SK-N-DZ (cell line): ENCODE data around the gene SLC35A1. TPM values are rescaled to one million over a fixed set of nuclear protein-coding genes. Genes with fewer than 3 reads are reported as not detected.
A peak's percentile ranks its signal among the peaks of the same experiment; 100 is the strongest.
"Not testable (repeated sequence)": the region's sequence is repeated elsewhere in the genome, so short reads cannot be mapped to it uniquely, and the experiment has no call there.

Experiments
- DNase-seq: peaks from one replicate; pipeline ENCODE4 v3.0.0-alpha.2; 2015; ENCODE audit warnings: low spot score
- polyA plus RNA-seq, 2 experiments: library from polyadenylated mRNA; depleted of rRNA; stranded (reverse); fragments of >200 nt; gene quantifications; 2 replicates each; pipeline ENCODE4 v1.2.3, GENCODE V29; 2014

The SLC35A1 gene, protein sequence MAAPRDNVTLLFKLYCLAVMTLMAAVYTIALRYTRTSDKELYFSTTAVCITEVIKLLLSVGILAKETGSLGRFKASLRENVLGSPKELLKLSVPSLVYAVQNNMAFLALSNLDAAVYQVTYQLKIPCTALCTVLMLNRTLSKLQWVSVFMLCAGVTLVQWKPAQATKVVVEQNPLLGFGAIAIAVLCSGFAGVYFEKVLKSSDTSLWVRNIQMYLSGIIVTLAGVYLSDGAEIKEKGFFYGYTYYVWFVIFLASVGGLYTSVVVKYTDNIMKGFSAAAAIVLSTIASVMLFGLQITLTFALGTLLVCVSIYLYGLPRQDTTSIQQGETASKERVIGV
- polyA plus RNA-seq (2014; cell fraction: cytosol; rRNA removed): 40.0 and 44.0 TPM in 2 replicates
- polyA plus RNA-seq (2014; cell fraction: nucleus; rRNA removed): 30.6 and 53.9 TPM in 2 replicates

GRCh38 chr6:87472525-87473418, at the start of gene SLC35A1:
TSS of gene SLC35A1 (plus strand) at chr6:87472974. CDS start at chr6:87473004, 30 bp downstream.
- peak; percentile 87 for DNase-seq

DNA sequence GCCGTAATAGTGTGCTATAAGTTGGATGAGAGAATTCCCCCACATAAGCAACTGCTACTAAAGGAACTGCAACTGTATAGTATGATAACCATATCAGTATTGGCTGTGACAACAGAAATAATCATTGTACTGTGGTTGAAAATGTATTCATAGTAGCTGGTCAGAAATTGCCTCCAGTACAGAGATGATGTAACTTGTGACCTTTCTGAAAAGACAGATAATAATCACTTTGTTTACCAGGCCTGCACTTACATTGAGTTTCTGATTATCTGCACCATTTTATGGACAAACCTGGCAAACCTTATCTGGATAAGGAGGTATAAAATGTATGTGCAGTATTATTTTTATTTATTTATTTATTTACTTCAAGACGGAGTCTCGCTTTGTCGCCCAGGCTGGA, 46.0 kb upstream of the SLC35A1 start:
- DNase-seq: no peak

DNA sequence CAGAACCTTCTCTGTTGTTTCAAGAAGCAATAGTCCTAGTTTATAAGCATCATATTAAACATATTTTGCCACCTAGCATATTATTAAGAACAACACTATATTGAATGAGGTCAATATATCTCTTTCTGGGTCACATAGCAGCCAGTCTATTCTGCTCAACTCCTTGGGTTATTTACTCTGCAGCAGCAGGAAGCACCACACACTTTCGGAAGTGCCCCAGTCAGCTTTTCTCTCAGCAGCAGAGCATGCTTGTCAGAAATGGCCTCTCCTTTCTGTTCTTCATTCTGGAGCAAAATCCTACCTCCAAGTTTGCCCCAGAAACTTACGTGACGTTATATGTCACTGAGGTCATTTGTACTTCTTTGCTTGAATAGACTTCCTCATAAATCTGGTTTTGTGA, 42.3 kb upstream of the SLC35A1 start:
- no peak for DNase-seq

DNA sequence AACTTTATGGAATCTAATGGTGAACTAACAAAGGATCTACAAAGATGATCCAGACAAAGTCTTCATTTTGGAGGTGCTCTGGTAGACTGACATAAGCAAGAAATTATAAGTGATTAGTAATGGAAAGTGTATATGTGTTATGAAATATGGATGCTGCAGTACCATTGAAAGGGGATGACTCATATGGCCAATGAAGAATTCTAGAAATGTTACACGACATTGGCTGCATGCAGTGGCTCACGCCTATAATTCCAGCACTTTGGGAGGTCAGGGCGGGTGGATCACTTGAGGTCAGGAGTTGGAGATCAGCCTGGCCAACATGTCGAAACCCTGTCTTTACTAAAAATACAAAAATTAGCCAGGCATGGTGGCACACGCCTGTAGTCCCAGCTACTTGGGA, 41.5 kb upstream of the SLC35A1 start:
- DNase-seq: no peak

DNA sequence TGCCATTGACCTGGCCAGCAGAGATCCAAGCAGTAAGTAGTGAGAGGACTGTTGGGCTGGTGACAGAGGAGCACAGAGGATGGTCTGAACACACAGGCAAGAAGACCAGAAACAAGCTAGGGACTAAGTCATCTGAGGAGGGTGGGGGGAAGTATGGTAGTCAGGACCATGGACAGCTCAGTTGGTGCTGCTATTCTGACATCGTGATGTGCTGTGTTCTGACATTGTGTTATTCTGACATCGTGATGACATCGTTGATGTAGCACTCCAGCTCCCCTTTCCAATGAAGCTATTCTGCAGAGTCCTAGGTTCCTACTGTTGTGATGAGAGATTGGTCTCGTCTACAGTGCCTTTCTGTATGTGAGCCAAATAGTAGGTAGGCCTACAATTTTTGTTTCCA, 36.3 kb upstream of the SLC35A1 start:
- peak; percentile 50 for DNase-seq

DNA sequence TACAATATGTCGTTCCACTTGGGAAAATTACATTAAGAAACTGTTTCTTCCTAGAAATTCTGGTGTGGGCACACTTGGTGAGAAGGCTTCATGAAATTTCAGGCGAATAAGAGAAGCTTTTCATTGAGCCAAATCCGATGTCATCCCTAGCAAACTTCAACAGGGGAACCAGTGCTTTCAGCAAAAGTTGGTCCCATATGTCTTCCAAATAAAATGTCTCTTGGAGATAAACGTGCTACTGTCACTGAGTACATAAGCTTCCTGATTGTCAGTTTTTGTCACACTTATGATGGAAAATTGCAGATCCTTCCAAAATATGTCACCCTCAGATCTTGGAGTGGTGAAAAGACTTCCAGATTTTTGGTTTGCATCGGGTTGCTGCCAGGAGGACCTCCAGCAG, 31.1 kb upstream of the SLC35A1 start:
- DNase-seq: no peak

DNA sequence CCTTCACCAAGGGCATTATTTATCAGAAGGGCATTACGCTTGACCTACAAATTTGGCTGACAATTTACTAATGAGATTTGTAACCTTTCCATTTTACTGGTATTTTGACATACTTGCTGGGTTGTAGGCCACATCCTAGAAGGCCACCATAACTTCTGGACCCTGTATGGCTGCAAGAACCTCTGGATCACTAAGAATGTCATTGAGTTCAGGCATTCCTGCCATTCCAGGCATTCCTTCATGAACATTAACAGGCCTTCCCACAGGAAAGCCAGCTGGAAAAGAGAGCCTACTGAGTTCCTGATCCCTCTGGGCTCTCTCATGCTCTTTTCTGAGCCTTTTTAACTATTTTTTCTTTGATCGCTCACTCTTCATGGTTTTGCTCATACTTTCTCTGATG, 28.4 kb upstream of the SLC35A1 start:
- DNase-seq: no peak

GRCh38 chr6:87465051-87465450, 7.7 kb upstream of the SLC35A1 start:
- no peak for DNase-seq

DNA sequence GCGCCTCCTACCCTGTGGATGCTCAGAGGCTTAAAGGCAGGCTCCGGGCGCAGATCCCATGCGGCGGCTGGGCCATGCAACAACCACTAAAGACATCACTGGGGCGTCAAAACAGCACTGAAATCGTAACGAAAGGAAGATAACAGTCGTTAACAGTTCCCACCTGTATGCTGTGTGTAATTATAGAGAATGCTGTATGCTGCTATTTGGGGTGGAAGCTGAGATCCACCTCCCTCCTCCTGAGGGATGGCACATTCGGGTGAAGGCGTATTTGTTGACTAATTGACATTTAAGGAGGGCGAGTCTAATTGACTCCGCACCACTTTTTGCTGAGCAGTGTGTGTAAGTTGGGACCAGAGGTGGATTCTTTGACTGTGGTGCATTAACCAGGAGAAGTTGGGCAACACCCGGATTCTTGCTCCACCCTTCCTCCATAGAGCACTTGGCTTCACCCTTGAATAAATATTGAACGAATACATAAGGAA, 687 bp downstream of the SLC35A1 start:
- peak; percentile 68 for DNase-seq

- no peak for DNase-seq
Measured at GRCh38 chr6:87481931-87482330, 9.2 kb downstream of the SLC35A1 start.

DNA sequence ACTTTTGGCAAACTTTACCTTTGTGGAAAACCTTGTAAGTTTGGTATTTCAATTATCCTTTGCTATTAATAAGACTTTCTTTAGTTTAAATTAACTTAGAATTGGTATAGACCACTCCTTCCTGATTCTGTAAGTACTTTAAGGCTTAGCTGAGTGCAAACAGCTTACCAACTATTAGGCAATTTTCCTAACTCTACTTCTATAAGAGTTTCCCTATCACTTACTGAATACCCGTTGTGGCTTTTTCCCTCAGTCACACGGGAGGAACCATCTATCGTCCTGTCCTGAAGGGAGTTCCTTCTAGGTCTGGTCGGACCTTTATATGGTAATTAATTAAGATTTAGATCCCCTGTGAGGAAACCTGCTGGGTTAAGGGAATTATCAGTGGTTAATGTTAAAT, 9.6 kb downstream of the SLC35A1 start:
- DNase-seq: no peak

- no peak for DNase-seq
Measured at GRCh38 chr6:87483929-87484328, 11.2 kb downstream of the SLC35A1 start.

GRCh38 chr6:87484491-87484890, 11.7 kb downstream of the SLC35A1 start:
- no peak for DNase-seq

- DNase-seq: no peak
Measured at GRCh38 chr6:87487555-87487954, 14.8 kb downstream of the SLC35A1 start.

DNA sequence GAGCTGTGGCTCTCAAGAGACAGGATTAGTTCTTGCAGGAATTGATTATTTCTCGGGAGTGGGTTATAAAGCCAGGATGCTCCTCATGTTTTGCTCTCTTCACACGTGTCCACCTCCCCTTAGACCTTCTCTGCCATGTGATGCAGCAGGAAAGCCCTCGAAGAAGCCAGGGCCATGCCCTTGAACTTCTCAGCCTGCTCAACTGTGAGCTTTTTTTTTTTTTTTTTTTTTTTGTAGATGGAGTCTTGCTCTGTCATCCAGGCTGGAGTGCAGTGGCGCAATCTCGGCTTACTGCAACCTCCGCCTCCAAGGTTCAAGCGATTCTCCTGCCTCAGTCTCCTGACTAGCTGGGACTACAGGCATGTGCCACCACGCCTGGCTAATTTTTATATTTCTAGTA, 16.6 kb downstream of the SLC35A1 start:
- DNase-seq: not testable (repeated sequence)

DNA sequence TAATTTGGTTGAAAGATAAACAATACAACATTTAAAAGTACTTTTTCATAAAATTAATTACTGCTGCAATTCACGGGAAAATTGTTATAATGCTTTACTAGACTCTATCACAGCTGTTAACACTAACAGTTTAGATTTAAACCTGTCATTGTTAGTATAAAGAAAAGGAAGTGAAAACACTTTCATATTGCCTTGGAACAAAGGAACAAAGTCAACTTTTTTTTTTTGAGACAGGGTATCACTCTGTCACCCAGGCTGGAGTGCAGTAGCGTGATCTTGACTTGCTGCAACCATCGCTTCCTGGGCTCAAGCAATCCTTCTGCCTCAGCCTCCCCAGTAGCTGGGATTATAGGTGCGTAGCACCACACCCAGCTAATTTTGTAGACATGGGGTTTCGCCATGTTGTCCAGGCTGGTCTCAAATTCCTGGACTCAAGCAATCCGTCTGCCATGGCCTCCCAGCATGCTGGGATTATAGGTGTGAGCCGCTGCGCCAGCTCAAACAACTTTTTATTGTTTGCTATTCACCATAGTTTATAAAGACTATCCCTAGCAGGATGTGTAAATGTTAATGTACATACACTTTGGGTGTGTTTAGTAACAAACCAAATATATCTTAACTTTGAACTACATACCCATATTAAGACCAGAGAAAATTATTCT, 22.1 kb downstream of the SLC35A1 start:
- no peak for DNase-seq

- DNase-seq: no peak
Measured at GRCh38 chr6:87498048-87498447, 25.3 kb downstream of the SLC35A1 start.

DNA sequence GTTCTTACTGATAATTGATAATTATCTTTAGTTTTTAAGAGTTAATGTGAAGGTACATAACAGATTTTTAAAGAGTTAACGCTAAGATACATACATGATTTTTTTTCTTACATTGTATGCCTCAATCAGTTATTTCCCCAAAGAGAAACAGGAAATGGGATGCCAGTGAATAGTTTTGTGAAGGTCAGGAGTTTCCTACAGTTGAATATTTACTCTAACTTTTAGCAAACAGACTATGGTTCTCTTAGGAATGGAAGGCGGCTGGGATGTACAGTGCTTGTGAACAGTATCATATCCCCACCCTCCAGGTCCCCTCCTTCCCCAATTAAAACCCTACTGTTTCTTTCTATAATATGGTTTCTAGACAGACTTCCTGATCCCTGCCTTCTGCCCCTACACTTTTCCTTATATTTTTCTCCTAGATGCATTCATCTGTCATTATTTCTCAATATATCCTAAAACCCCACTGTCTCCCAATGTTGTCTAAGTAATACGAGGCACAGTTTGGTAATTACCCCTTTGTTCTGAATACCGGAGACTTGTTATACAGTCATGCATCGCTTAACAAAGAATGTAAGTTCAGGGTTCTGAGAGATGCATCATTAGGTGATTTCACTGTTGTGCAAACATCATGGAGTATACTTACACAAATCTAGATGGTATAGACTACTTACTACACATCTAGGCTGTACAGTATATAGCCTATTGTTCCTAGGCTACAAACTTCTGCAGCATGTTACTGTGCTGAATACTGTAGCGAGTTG, 29.2 kb downstream of the SLC35A1 start:
- DNase-seq: no peak

DNA sequence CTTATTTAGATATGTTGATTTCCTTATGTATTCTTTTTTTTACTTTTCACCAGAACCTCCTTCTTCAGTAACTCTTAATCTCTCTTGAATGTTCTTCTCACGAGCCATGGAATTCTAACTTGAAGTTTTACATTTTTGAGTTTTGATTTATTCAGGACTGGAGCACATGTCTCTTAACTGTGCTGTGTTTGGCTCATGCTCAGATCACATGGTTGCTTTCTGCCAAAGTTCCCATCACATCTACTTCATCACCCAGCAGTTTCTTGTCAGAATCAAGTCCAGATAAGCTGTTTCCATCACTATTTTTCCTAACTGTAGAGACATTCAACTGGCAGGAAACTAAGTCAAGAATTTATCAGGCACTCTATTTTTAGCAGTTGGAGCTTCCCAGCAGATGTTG, 31.7 kb downstream of the SLC35A1 start:
- DNase-seq: no peak

DNA sequence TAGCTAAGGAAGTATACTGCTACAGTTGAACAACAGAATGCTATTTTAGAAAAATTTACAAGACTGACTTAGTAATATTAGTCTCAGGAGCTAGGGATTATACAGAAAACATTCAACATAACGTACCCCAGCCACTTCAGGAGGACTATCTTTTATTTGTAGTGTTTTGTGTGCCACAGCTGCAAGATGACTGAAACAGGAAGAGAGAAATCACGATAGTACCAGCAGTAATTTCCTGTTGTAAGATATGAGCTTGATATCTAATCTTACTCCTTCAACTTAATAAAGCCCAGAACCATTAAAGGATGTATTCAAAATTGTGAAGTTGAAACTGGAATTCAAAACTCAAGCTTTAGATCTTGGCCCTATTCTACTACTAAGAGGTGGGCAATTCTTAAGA, 42.1 kb downstream of the SLC35A1 start:
- DNase-seq: no peak

DNA sequence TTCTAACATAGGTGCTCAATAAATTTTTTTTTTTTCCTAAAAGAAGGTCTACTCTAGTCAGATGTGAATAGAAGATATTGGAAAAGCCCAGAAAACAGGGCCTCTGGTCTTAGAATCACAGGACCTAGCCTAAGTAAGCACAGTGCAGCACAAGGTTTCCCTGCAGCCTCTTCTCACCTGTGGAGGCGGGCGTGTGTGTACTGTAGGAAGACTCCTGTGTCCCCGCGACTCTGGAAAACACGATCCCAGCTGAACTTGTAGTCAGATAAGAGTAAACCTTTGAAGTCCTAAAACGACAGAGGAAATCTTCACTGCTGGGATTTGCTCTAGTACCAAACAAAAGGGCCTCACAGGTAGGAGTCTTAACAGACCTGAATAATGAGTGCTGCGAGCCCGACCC, 45.7 kb downstream of the SLC35A1 start:
- DNase-seq: no peak
